GM18499 (cell line): ENCODE results near the gene PRDM15.
A peak's percentile ranks its signal among the peaks of the same experiment; 100 is the strongest.

ENCODE experiments used
- ATAC-seq: cut with Tn5 transposase; IDR thresholded peaks from one replicate; pipeline ENCODE4 v1.9.1; 2021; ENCODE audit warnings: moderate number of reproducible peaks; ENCODE audit not compliant: insufficient read depth, unreplicated experiment

The PRDM15 gene

GRCh38 chr21:41846033-41846317, 33.2 kb downstream of the PRDM15 start:
- ATAC-seq: no peak

- ATAC-seq: no peak
Measured at GRCh38 chr21:41845310-41846032, 33.7 kb downstream of the PRDM15 start.

- no peak for ATAC-seq
Measured at GRCh38 chr21:41843584-41843983, 35.6 kb downstream of the PRDM15 start.

- ATAC-seq: no peak
Measured at GRCh38 chr21:41840880-41841279, 38.3 kb downstream of the PRDM15 start.

- no peak for ATAC-seq
Measured at GRCh38 chr21:41839387-41840000, 39.6 kb downstream of the PRDM15 start.

- ATAC-seq: no peak
Measured at GRCh38 chr21:41837756-41838297, 41.3 kb downstream of the PRDM15 start.

- no peak for ATAC-seq
Measured at GRCh38 chr21:41836166-41837015, 42.8 kb downstream of the PRDM15 start.

GRCh38 chr21:41835711-41836154, 43.4 kb downstream of the PRDM15 start:
- no peak for ATAC-seq

- no peak for ATAC-seq
Measured at GRCh38 chr21:41834926-41835663, 44.0 kb downstream of the PRDM15 start.

- no peak for ATAC-seq
Measured at GRCh38 chr21:41834252-41834925, 44.8 kb downstream of the PRDM15 start.

GRCh38 chr21:41833497-41834115, 45.5 kb downstream of the PRDM15 start:
- peak; percentile 47 for ATAC-seq

- ATAC-seq: peak; percentile 46
Measured at GRCh38 chr21:41832596-41833496, 46.3 kb downstream of the PRDM15 start.

- ATAC-seq: no peak
Measured at GRCh38 chr21:41831866-41832595, 47.1 kb downstream of the PRDM15 start.

- no peak for ATAC-seq
Measured at GRCh38 chr21:41831453-41831831, 47.7 kb downstream of the PRDM15 start.

- no peak for ATAC-seq
Measured at GRCh38 chr21:41830764-41831452, 48.2 kb downstream of the PRDM15 start.

- ATAC-seq: no peak
Measured at GRCh38 chr21:41830145-41830707, 48.9 kb downstream of the PRDM15 start.

GRCh38 chr21:41828884-41829360, 50.2 kb downstream of the PRDM15 start:
- ATAC-seq: no peak
